GM23338 (cell line): ENCODE data around the gene FGF2. TPM values are rescaled to one million over a fixed set of nuclear protein-coding genes. Genes with fewer than 3 reads are reported as not detected.
A peak's percentile ranks its signal among the peaks of the same experiment; 100 is the strongest.
"Not testable (repeated sequence)": the region's sequence is repeated elsewhere in the genome, so short reads cannot be mapped to it uniquely, and the experiment has no call there.

Experiments used
- ATAC-seq: fragments of 200-7000 bp; cut with Tn5 transposase; 3 replicates; pipeline ENCODE4 v1.9.1; 2020
- DNase-seq: peaks from one replicate; pipeline ENCODE4 v3.0.0-alpha.2; 2015; ENCODE audit warnings: low spot score
- H2AFZ ChIP-seq: fragments of 200-600 bp; sonication (generic); 2 replicates; pipeline ENCODE4 v1.8.0; 2016; ENCODE audit warnings: antibody characterized with exemption, mild to moderate bottlenecking, moderate library complexity
- H3F3A ChIP-seq: fragments of 200-600 bp; sonication (generic); replicated peaks from 2 replicates; pipeline ENCODE4 v1.8.0; 2017; ENCODE audit warnings: antibody characterized with exemption, mixed run types, low read depth
- H3K27ac ChIP-seq: fragments of 200-600 bp; sonication (generic); 2 replicates; pipeline ENCODE4 v1.6.1; 2016; ENCODE audit warnings: low read depth
- H3K27me3 ChIP-seq: fragments of 200-600 bp; sonication (generic); 2 replicates; pipeline ENCODE4 v1.8.0; 2016; ENCODE audit warnings: mild to moderate bottlenecking, mixed run types, moderate library complexity; ENCODE audit not compliant: insufficient read depth
- H3K36me3 ChIP-seq: fragments of 200-600 bp; sonication (generic); 2 replicates; pipeline ENCODE4 v1.8.0; 2016; ENCODE audit warnings: mild to moderate bottlenecking; ENCODE audit not compliant: insufficient read depth
- H3K4me1 ChIP-seq: fragments of 200-600 bp; sonication (generic); 2 replicates; pipeline ENCODE4 v1.8.0; 2016; ENCODE audit warnings: mild to moderate bottlenecking, moderate library complexity; ENCODE audit not compliant: insufficient read depth
- H3K4me2 ChIP-seq: fragments of 200-600 bp; sonication (generic); 2 replicates; pipeline ENCODE4 v1.7.1; 2017; ENCODE audit warnings: mixed run types
- H3K4me3 ChIP-seq: fragments of 200-600 bp; sonication (generic); 2 replicates; pipeline ENCODE4 v1.6.1; 2016; ENCODE audit warnings: mixed run types
- H3K79me2 ChIP-seq: fragments of 200-600 bp; sonication (generic); replicated peaks from 2 replicates; pipeline ENCODE4 v1.8.0; 2017; ENCODE audit warnings: mild to moderate bottlenecking; ENCODE audit not compliant: insufficient read depth
- H3K9me2 ChIP-seq: fragments of 200-600 bp; sonication (generic); 2 replicates; pipeline ENCODE4 v1.8.0; 2017; ENCODE audit not compliant: insufficient read depth
- H4K20me1 ChIP-seq: fragments of 200-600 bp; sonication (generic); replicated peaks from 2 replicates; pipeline ENCODE4 v1.8.0; 2017; ENCODE audit warnings: mild to moderate bottlenecking; ENCODE audit not compliant: insufficient read depth
- H3K27ac Mint-ChIP-seq: 2 replicates; pipeline ENCODE4 v1.8.0; 2020; ENCODE audit warnings: inconsistent platforms, mild to moderate bottlenecking, moderate library complexity, mixed read lengths
- H3K27me3 Mint-ChIP-seq: 3 replicates; pipeline ENCODE4 v1.8.0; 2022; ENCODE audit warnings: low read depth, mild to moderate bottlenecking, moderate library complexity, mixed read lengths, inconsistent platforms; ENCODE audit not compliant: insufficient read depth, poor library complexity
- H3K36me3 Mint-ChIP-seq: 3 replicates; pipeline ENCODE4 v1.8.0; 2021; ENCODE audit warnings: low read depth, mild to moderate bottlenecking, inconsistent platforms, moderate library complexity, mixed read lengths
- H3K4me1 Mint-ChIP-seq: 3 replicates; pipeline ENCODE4 v1.8.0; 2020; ENCODE audit warnings: mild to moderate bottlenecking, inconsistent platforms, mixed read lengths
- H3K4me3 Mint-ChIP-seq: 3 replicates; pipeline ENCODE4 v1.8.0; 2021; ENCODE audit warnings: moderate library complexity, mild to moderate bottlenecking, inconsistent platforms, mixed read lengths
- H3K9me3 Mint-ChIP-seq: 3 replicates; pipeline ENCODE4 v1.8.0; 2020; ENCODE audit warnings: moderate library complexity, mild to moderate bottlenecking, inconsistent platforms, mixed read lengths
- CREB1 ChIP-seq: fragments of 250-450 bp; sonication (Bioruptor Pico); IDR thresholded peaks from 2 replicates; pipeline ENCODE4 v1.5.0; 2020; ENCODE audit warnings: low read depth, mild to moderate bottlenecking, moderate library complexity
- EZH2 ChIP-seq: fragments of 200-600 bp; sonication (generic); IDR thresholded peaks from one replicate; pipeline ENCODE4 v1.8.0; 2017; ENCODE audit warnings: antibody characterized with exemption, mild to moderate bottlenecking, low read depth; ENCODE audit not compliant: unreplicated experiment
- EZH2phosphoT487 ChIP-seq: fragments of 200-600 bp; sonication (generic); IDR thresholded peaks from one replicate; pipeline ENCODE4 v1.8.1; 2018; ENCODE audit warnings: antibody characterized with exemption; ENCODE audit not compliant: unreplicated experiment
- JUNB ChIP-seq: IDR thresholded peaks from one replicate; pipeline ENCODE4 v1.6.1; 2016; ENCODE audit warnings: antibody characterized with exemption; ENCODE audit not compliant: unreplicated experiment
- NANOG ChIP-seq: IDR thresholded peaks from 2 replicates; pipeline ENCODE4 v1.6.1; 2016; ENCODE audit warnings: antibody characterized with exemption, borderline replicate concordance
- POLR2AphosphoS5 ChIP-seq: IDR thresholded peaks from 2 replicates; pipeline ENCODE4 v1.6.1; 2016; ENCODE audit warnings: antibody characterized with exemption, low read depth
- REST ChIP-seq: IDR thresholded peaks from one replicate; pipeline ENCODE4 v1.6.1; 2018; ENCODE audit warnings: antibody characterized with exemption; ENCODE audit not compliant: unreplicated experiment
- STAT1 ChIP-seq: IDR thresholded peaks from one replicate; pipeline ENCODE4 v1.6.1; 2016; ENCODE audit warnings: antibody characterized with exemption; ENCODE audit not compliant: unreplicated experiment
- ZNF114 ChIP-seq: fragments of 250-450 bp; sonication (Bioruptor Pico); IDR thresholded peaks from 2 replicates; pipeline ENCODE4 v1.5.0; 2020; ENCODE audit warnings: mild to moderate bottlenecking, moderate library complexity
- ZNF331 ChIP-seq: fragments of 250-450 bp; sonication (Bioruptor Pico); IDR thresholded peaks from 2 replicates; pipeline ENCODE4 v1.5.0; 2020; ENCODE audit warnings: low read depth, mild to moderate bottlenecking, moderate library complexity
- ZNF462 ChIP-seq: fragments of 250-450 bp; sonication (Bioruptor Pico); IDR thresholded peaks from 2 replicates; pipeline ENCODE4 v1.5.0; 2020; ENCODE audit warnings: mild to moderate bottlenecking, moderate library complexity
- polyA plus RNA-seq: library from polyadenylated mRNA; unstranded; fragments of >200 nt; fragmentation: Nextera tagmentation; extraction: Ambion mirVana; gene quantifications from 2 replicates; pipeline ENCODE4 v1.2.1, GENCODE V29; 2016
- total RNA-seq: library from RNA; depleted of rRNA; stranded (reverse); fragments of >200 nt; shearing (Covaris generic); gene quantifications from 2 replicates; pipeline ENCODE4 v1.2.3, GENCODE V29; 2014
- TF ChIP-seq, protein P1 (sequence below): IDR thresholded peaks from 2 replicates; pipeline ENCODE4 v1.6.1; 2016; ENCODE audit warnings: antibody characterized with exemption

FGF2 gene
- total and polyA plus RNA-seq, 2 experiments from 2014 or later = 28.3 to 84.4 TPM

GRCh38 chr4:122786920-122787319 is 39.7 kb upstream of the FGF2 start:
- not testable (repeated sequence) for H3K36me3 ChIP-seq, ATAC-seq, H3K9me3 Mint-ChIP-seq, H3K27me3 ChIP-seq, DNase-seq, H3K27ac Mint-ChIP-seq, H3K4me3 Mint-ChIP-seq, H3K27ac ChIP-seq, H2AFZ ChIP-seq, H3F3A ChIP-seq, H3K36me3 Mint-ChIP-seq, H3K79me2 ChIP-seq, H4K20me1 ChIP-seq, H3K4me2 ChIP-seq, H3K9me2 ChIP-seq, H3K4me3 ChIP-seq
- H3K4me1 ChIP-seq = peaks cover 31% of the 10 kb centered on the region
- Mint-ChIP-seq H3K4me1 (peaks cover 68% of the 10 kb centered on the region), H3K27me3 (peaks cover 16% of the 10 kb centered on the region)

- Histone ChIP-seq H3K27me3 (no peaks in the 10 kb centered on the region), H3K4me3 (no peak overlapping the region), H2AFZ (no peak overlapping the region), H3F3A (peaks cover 8% of the 10 kb centered on the region; the same call in 1 of the 2 replicates), H3K4me1 (peaks cover 31% of the 10 kb centered on the region), H3K9me2 (no peaks in the 10 kb centered on the region), H3K4me2 (peak overlapping the region; percentile 50; the same call in 1 of the 2 replicates), H3K27ac (peak overlapping the region; percentile 78), H3K79me2 (no peaks in the 10 kb centered on the region), H4K20me1 (no peaks in the 10 kb centered on the region), H3K36me3 (no peaks in the 10 kb centered on the region)
- Mint-ChIP-seq H3K4me3 (no peak overlapping the region), H3K36me3 (peaks cover 5% of the 10 kb centered on the region; the same call in 2 of the 3 replicates), H3K4me1 (peaks cover 61% of the 10 kb centered on the region), H3K27ac (no peak overlapping the region), H3K27me3 (peaks cover 14% of the 10 kb centered on the region), H3K9me3 (peaks cover 4% of the 10 kb centered on the region; the same call in 2 of the 3 replicates)
- DNase-seq = no peak
- ATAC-seq = no peak
- TF ChIP-seq, protein P1, sequence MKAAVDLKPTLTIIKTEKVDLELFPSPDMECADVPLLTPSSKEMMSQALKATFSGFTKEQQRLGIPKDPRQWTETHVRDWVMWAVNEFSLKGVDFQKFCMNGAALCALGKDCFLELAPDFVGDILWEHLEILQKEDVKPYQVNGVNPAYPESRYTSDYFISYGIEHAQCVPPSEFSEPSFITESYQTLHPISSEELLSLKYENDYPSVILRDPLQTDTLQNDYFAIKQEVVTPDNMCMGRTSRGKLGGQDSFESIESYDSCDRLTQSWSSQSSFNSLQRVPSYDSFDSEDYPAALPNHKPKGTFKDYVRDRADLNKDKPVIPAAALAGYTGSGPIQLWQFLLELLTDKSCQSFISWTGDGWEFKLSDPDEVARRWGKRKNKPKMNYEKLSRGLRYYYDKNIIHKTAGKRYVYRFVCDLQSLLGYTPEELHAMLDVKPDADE = no peak
- no peak for TF ChIP-seq ZNF114 (CRISPR knock-in tag)
- no peak for TF ChIP-seq ZNF331 (CRISPR knock-in tag)
- TF ChIP-seq ZNF462 (CRISPR knock-in tag) = no peak
- no peak for TF ChIP-seq POLR2AphosphoS5
- no peak for TF ChIP-seq EZH2phosphoT487
- no peak for TF ChIP-seq REST
- no peak for TF ChIP-seq JUNB
- TF ChIP-seq STAT1 = no peak
- no peak for TF ChIP-seq EZH2
- TF ChIP-seq NANOG = no peak
- no peak for TF ChIP-seq CREB1
These were observed 38.7 kb upstream of the FGF2 start for GRCh38 chr4:122787940-122788339.
